Tibial artery (tissue), 4 donors: ENCODE data around the gene SOD3.

Experiments
- DNase-seq, 2 donors: peaks; one replicate each; pipeline ENCODE4 v3.0.0-alpha.2; 2019
- H3K27ac ChIP-seq, 2 donors: fragments of 200-600 bp; sonication (generic) in 1 of 2; 1 replicate in 1 of 2; 2 replicates in 1 of 2; pipeline ENCODE4 v1.5.1; 2018 to 2019; ENCODE audit warnings: mild to moderate bottlenecking in 1 of 2
- H3K27me3 ChIP-seq, 2 donors: fragments of 200-600 bp; sonication (generic) in 1 of 2; one replicate each; pipeline versions ENCODE4 v1.5.1 to v1.6.0; 2016 to 2019
- H3K36me3 ChIP-seq, 3 donors: fragments of 200-600 bp; sonication (generic) in 2 of 3; one replicate each; pipeline ENCODE4 v1.5.1; 2016 to 2019; ENCODE audit warnings: mild to moderate bottlenecking in 2 of 3
- H3K4me1 ChIP-seq, 4 donors: fragments of 200-600 bp; sonication (generic) in 2 of 4; 1 replicate in 3 of 4; 2 replicates in 1 of 4; pipeline ENCODE4 v1.5.1; 2016 to 2019
- H3K4me3 ChIP-seq, 2 donors: fragments of 200-600 bp; sonication (generic) in 1 of 2; 1 replicate in 1 of 2; 2 replicates in 1 of 2; pipeline ENCODE4 v1.5.1; 2018 to 2019; ENCODE audit warnings: mild to moderate bottlenecking in 2 of 2
- H3K9me3 ChIP-seq, 3 donors: fragments of 200-600 bp; sonication (generic) in 1 of 3; one replicate each; pipeline ENCODE4 v1.5.1; 2016 to 2019
- intact Hi-C: fragments of 100-400 bp; cut with DNase I; formaldehyde crosslinking; loops from one replicate; pipeline ENCODE4 v1.15.0; 2023; ENCODE audit warnings: low total_unique reads
- TF ChIP-seq, protein P1 (sequence below), 2 experiments: fragments of 200-600 bp in 1 of 2; fragments of 450-650 bp in 1 of 2; IDR thresholded peaks; one replicate each; pipeline ENCODE4 v1.5.1; 2017 to 2019; ENCODE audit warnings: antibody characterized with exemption in 2 of 2, mild to moderate bottlenecking in 1 of 2, moderate library complexity in 1 of 2

SOD3 gene

DNA sequence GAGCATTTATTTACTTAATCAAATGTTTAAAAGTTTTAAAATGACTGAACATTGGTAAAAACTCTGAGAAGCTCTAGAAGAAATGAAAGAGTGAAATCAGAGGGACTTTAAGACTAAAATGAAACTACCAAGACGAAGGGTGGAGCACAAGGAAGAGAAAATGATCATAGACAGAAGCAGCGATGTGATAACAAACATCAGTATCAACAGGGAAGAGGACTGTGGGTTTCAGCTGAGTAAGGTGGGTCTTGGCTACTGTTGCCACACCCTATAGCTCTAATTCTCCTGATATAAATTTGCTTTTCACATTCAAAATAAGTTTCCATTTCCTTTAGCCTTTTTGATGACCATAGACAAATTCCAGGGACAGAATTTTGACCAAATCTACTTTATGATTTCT is 18.4 kb downstream of the SOD3 start:
- H3K36me3 ChIP-seq = peaks cover 15 to 42% (median 35%) of the 10 kb centered on the region in 3 donors
- no peak overlapping the region for H3K27ac ChIP-seq
- peaks cover 0 to 19% (median 0%) of the 10 kb centered on the region in 4 donors for H3K4me1 ChIP-seq
- TF ChIP-seq, protein P1, sequence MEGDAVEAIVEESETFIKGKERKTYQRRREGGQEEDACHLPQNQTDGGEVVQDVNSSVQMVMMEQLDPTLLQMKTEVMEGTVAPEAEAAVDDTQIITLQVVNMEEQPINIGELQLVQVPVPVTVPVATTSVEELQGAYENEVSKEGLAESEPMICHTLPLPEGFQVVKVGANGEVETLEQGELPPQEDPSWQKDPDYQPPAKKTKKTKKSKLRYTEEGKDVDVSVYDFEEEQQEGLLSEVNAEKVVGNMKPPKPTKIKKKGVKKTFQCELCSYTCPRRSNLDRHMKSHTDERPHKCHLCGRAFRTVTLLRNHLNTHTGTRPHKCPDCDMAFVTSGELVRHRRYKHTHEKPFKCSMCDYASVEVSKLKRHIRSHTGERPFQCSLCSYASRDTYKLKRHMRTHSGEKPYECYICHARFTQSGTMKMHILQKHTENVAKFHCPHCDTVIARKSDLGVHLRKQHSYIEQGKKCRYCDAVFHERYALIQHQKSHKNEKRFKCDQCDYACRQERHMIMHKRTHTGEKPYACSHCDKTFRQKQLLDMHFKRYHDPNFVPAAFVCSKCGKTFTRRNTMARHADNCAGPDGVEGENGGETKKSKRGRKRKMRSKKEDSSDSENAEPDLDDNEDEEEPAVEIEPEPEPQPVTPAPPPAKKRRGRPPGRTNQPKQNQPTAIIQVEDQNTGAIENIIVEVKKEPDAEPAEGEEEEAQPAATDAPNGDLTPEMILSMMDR (IDR thresholded peaks at IDR 0.05) = no peak
- H3K9me3 ChIP-seq = no peaks in the 10 kb centered on the region
- DNase-seq = no peak
- no peak overlapping the region for H3K4me3 ChIP-seq
- no peaks in the 10 kb centered on the region for H3K27me3 ChIP-seq
- intact Hi-C loops = no loop called here

DNA sequence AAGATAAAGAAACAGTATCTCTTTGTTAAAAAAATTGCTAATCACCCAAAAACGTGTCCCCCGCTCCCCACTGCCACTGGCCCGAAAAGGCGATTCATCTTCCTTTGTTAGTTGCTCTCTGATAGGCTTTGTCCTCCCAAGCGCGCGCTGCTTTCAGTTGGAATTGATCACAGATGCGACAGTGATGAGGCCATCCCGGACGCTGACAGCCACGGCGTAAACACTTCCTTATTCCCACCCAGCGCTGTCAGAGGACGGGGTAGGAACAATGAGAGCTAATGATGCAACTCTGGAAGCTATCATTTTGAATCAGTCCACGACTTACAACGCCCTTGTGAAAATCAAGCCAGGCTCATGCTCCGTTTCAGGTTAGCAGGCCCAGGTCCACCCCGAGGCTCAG is 21.4 kb downstream of the SOD3 start:
- Histone ChIP-seq H3K9me3 (no peaks in the 10 kb centered on the region), H3K36me3 (peaks cover 27 to 61% (median 51%) of the 10 kb centered on the region in 3 donors), H3K27ac (no peak overlapping the region), H3K4me1 (no peaks in the 10 kb centered on the region), H3K27me3 (no peaks in the 10 kb centered on the region), H3K4me3 (no peak overlapping the region)
- DNase-seq = no peak
- TF ChIP-seq, protein P1 (IDR thresholded peaks at IDR 0.05) = no peak
- intact Hi-C loops = no loop called here

DNA sequence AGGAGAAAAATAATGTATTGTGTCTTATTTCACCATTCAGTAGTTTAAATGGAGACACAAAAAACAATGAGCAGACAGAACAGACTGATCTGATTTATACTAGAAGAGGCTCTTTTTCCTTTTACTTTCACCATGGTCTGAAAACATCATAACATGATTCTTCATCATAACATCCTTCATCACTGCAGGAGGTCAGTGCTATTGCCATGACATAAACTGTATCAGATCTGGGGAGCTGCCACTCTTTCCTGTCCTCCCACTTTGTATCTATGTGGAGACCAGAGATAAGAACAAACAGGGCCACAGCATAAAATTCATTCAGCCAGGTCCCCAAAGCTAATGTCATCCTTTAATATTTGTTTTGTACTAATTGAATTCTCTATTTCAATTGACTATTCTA is 25.2 kb downstream of the SOD3 start:
- no peak overlapping the region for H3K4me3 ChIP-seq
- no peaks in the 10 kb centered on the region for H3K27me3 ChIP-seq
- no peaks in the 10 kb centered on the region for H3K4me1 ChIP-seq
- no peak overlapping the region for H3K27ac ChIP-seq
- no peaks in the 10 kb centered on the region for H3K9me3 ChIP-seq
- intact Hi-C loops = no loop called here
- peaks cover 27 to 66% (median 54%) of the 10 kb centered on the region in 3 donors for H3K36me3 ChIP-seq
- TF ChIP-seq, protein P1 (IDR thresholded peaks at IDR 0.05) = no peak
- no peak for DNase-seq

DNA sequence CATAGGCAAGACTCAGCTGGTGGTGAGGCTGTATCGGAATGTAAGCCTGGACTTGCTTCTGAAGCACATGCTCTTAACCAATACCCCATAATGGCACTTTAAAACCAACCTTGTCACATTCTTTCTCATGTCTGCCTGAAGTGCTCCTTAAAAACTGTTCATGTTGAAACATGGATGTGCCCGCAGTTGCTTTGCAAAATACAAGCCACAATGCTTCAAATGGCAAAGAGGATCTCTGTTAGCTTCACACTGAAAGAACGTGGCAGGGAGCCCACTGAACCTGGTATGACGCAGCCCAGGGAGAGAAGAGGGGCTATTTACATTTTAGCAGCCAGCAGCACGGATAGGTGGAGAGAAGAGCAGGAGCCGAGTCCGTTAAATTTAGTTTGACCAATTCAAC is 29.3 kb downstream of the SOD3 start:
- no peak for DNase-seq
- no peak overlapping the region for H3K4me3 ChIP-seq
- TF ChIP-seq, protein P1 (IDR thresholded peaks at IDR 0.05) = no peak
- H3K27ac ChIP-seq = no peak overlapping the region
- H3K4me1 ChIP-seq = no peaks in the 10 kb centered on the region
- no peaks in the 10 kb centered on the region for H3K9me3 ChIP-seq
- H3K36me3 ChIP-seq = peaks cover 7 to 59% (median 52%) of the 10 kb centered on the region in 3 donors
- intact Hi-C loops = no loop called here
- H3K27me3 ChIP-seq = no peaks in the 10 kb centered on the region

DNA sequence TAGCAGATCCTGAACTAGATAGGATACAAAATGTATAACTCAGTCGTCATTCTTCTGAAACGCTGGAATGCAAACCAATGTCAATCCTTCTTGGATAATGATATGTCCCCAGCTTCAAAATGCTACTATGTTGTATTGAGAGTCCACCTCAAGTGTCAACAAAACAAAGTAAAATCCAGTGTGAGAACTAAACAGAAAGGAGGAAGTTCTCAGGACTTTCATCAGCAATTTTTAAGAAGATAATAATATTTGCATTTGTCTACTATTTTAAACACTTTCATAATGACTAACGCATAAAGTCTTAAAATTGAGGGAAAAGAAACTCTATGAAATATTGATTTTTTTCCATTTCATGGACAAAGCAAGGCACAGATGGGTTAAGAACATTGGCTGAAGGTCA is 36.3 kb downstream of the SOD3 start:
- no peaks in the 10 kb centered on the region for H3K4me1 ChIP-seq
- H3K4me3 ChIP-seq = no peak overlapping the region
- intact Hi-C loops = no loop called here

More for the DNA sequence above, 36.3 kb downstream of the SOD3 start:
- DNase-seq = no peak
- TF ChIP-seq, protein P1 (IDR thresholded peaks at IDR 0.05) = no peak
- H3K27me3 ChIP-seq = no peaks in the 10 kb centered on the region
- H3K27ac ChIP-seq = no peak overlapping the region
- H3K36me3 ChIP-seq = peaks cover 38 to 64% (median 61%) of the 10 kb centered on the region in 3 donors
- no peaks in the 10 kb centered on the region for H3K9me3 ChIP-seq
